ENCODE data around the gene FUT6.

FUT6 gene

DNA sequence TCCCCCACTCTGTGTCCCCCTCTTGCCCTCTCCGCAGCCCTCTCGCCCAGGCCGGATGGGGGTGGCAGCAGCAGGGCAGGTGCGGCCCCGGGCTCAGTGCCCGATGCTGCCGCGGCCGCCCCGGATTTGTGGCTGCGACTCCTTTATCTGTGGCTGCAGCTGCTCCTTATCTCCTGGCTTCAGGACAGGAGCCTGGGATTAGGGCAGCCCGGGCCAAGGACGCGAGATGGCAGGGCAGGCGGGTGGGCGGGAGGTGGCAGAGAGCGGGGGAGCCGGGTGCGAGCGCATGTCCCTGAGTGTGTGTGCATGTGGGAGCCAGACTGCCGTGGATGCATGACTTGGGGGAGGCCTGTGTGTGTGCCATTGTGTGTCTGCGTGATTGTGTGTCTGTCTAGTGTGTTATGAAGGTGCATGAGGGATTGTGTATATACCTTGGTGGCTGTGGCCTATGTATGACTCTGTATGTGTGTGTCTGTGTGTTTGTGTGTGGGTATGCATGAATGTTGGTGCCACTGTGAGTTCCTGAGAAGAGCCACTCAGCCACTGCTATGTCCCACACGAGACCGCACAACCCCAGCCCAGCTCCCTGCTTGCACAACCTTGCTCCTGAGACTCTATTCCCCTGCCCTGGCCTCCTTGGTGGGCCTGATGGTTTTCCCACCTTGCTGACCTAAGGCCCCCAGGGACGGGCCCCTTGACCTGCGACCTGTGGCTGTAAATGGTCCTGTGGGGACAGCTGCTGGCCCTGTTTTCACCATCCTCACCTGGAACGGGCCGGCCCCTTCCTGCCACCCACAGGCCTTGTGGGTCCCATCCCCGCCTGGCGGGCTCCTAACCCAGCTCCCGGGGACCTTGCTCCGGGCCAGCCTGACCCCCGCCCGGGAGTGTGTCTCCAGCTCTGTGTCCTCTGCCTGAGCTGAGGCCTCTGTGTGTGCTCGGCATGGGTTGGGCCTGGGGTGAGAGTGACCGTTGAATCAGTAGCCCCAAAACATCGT, 40.0 kb downstream of the FUT6 start:
- TF ChIP-seq POLR2A (IDR thresholded peaks at IDR 0.05; ENCODE audit: low read length) (no peak), GATA1 (IDR thresholded peaks at IDR 0.05; ENCODE audit: low read depth, low read length) (peak; percentile 96)
- peak; percentile 95 to 97 for DNase-seq

GRCh38 chr19:5798244-5798643, 41.3 kb downstream of the FUT6 start:
- no peak for DNase-seq
- no peak for TF ChIP-seq POLR2A (IDR thresholded peaks at IDR 0.05; ENCODE audit: low read length)
- TF ChIP-seq GATA1 (IDR thresholded peaks at IDR 0.05; ENCODE audit: low read depth, low read length), result no peak

DNA sequence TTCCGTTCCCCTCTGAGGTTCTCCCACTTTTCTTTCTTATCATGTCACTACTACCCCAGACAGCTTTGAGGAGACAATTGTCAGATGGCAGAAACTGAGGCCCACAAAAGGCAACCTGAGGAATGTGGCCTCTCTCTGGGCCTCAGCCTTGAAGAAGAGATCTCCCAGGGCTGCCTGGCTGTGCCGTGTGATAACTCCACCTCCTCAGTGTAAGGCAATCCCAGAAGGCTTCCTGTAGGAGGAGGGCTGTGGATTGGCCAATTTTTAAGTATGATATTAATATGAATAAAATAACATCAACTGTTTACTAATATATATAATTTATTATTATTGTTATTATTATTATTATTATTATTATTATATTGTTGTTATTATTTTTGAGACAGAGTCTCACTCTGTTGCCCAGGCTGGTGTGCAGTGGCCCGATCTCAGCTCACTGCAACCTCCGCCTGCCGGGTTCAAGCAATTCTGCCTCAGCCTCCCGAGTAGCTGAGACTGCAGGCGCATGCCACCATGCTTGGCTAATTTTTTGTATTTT, 44.1 kb downstream of the FUT6 start:
- no peak for DNase-seq
- no peak for TF ChIP-seq POLR2A (IDR thresholded peaks at IDR 0.05; ENCODE audit: low read length)
- TF ChIP-seq GATA1 (IDR thresholded peaks at IDR 0.05; ENCODE audit: low read depth, low read length), result no peak

DNA sequence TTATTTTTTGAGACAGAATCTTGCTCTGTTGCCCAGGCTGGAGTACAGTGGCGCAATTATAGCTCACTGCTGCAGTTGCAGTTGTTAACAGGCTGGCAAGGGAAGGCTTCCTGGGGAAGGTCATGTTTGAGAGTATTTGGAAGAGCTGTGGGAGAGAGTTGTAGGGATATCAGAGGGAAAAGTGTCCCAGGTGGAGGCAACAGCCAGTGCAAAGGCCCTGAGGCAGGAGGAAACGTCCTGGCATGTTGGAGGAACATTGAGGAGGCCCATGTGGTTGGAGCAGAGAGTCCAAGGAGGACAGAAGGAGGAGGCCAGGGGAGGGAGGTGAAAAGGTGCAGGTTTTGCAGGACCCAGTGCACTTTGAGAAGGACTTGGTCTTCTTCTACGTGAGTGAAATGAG, 46.3 kb downstream of the FUT6 start:
- TF ChIP-seq GATA1 (IDR thresholded peaks at IDR 0.05; ENCODE audit: low read depth, low read length) (no peak), POLR2A (IDR thresholded peaks at IDR 0.05; ENCODE audit: low read length) (no peak)
- DNase-seq, result no peak

DNA sequence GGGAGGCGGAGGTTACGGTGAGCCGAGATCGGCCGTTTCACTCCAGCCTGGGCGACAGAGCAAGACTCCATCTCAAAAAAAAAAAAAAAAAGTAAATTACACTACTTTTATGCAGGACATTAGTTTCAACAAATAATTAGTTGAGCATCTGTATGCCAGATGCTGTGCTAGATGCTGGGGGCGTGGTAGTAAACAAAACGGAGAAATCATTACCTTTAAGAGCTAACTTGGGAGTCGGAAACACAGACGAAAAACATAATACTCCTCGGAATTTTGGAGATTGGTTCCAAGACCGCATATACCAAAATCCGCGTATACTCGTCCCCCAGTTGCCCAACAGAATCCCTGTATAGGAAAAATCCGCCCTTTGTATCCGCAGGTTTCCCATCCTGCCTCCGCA, 47.3 kb downstream of the FUT6 start:
- no peak for DNase-seq
- TF ChIP-seq GATA1 (IDR thresholded peaks at IDR 0.05; ENCODE audit: low read depth, low read length), result no peak
- no peak for TF ChIP-seq POLR2A (IDR thresholded peaks at IDR 0.05; ENCODE audit: low read length)

DNA sequence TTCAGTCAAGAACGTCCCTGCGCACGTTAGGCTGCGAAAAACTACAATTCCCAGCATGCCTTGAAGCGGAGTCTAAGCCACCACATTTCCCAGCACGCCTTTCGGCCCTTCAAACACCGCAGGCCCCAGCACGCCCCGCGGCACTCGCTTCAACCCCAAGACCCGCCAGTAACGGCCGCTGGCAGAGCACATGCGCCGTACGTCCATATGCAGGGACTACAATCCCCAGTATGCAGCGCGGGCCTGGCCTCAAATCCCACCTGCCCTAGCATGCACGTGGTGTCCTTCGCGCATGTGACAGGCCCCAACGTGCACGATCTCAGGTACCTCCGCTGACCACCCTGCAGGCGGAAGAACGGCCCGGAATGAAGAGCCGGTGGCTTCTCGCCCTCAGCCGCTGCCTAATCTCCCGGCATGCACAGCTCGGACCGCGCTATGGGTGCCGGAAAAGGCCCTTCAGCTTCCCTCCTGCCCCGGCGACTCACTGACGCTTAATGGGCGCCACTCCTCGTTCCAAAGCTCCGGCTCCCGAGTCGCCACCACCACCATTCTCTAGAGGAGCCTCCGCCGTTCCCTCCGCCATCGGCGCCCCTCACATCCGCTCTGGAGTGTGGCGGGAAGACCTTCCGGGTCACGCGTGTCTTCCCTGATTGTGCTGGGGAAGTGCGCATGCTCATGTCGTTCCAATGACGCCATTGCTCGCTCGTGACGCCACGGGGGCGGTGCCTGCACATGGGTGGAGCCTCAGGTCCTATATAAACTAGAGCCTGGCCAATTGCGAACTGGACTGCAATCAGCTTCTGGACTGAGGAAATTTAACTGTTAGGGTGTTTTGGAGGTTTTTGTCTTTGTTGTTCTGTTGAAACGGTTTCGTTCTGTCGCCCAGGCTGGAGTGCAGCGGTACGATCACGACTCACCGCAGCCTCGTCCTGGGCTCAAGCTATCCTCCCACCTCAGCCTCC, 48.7 kb downstream of the FUT6 start, which contains the start of gene DUS3L:
Gene DUS3L, minus strand, starts transcription at position 605 of the 962 bp plus-strand sequence. Its CDS starts 22 bp downstream, at position 583.
- TF ChIP-seq GATA1 (IDR thresholded peaks at IDR 0.05; ENCODE audit: low read depth, low read length), result no peak
- peak; percentile 93 for TF ChIP-seq POLR2A (IDR thresholded peaks at IDR 0.05; ENCODE audit: low read length)
- DNase-seq, result peak; percentile 99

DNA sequence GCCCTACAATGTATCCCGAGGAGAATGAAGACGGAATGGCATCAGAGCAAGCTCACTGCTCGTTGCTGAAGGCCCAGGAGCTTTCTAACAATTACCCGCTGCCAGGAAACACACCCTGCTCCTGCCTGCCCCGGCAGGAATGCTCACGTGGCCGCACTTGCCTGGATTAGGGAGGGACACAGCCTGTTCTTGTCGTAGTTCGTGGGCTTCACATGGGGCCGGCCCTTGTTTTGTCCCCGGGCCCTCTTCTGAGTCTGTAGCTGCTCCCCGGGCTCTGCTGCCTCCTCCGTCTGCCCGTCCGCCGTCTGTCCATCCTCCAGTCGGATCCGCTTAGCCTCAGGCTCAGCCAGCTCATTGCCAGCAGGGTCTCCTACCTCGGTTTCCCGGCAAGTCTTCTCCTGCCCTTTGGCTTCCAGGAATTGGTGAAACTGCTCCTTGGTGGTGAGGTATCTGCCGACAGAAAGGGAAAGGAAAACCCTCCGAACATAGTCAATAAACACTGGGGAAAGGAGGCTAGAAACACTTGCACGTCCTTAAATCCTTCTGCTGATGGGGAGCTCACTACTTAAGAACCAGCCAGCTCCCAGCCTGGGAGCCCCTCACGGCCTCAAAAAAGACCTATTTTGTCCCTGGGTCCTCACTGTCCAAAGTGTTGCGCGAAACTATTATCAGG, 49.5 kb downstream of the FUT6 start:
- TF ChIP-seq GATA1 (IDR thresholded peaks at IDR 0.05; ENCODE audit: low read depth, low read length), result no peak
- no peak for TF ChIP-seq POLR2A (IDR thresholded peaks at IDR 0.05; ENCODE audit: low read length)

DNA sequence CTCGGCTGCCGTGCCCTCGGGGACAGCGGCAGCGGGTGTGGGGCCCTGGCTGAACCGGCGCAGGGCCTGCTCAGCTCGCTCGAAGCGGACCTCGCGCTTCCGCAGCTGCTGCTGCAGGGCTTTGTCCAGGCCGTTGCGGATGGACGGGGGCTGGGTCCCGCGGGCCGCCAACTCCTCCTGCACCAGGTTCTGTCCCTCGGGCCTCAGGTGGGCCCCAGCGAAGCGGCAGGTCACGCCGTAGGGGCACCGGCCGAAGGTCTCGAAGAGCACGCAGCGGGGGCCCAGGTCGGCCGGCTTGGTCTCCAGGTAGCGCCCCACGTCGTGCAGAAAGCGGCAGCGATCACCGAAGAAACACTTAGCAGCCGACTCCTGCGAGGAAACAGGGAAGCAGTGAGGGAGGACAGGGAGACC, 50.1 kb downstream of the FUT6 start:
- DNase-seq, result no peak
- no peak for TF ChIP-seq POLR2A (IDR thresholded peaks at IDR 0.05; ENCODE audit: low read length)
- no peak for TF ChIP-seq GATA1 (IDR thresholded peaks at IDR 0.05; ENCODE audit: low read depth, low read length)

More for the DNA sequence above, 49.5 kb downstream of the FUT6 start:
- DNase-seq, result no peak

- no peak for DNase-seq
- TF ChIP-seq GATA1 (IDR thresholded peaks at IDR 0.05; ENCODE audit: low read depth, low read length) (no peak), POLR2A (IDR thresholded peaks at IDR 0.05; ENCODE audit: low read length) (no peak)
Observed at GRCh38 chr19:5788422-5788821, 51.1 kb downstream of the FUT6 start.

DNA sequence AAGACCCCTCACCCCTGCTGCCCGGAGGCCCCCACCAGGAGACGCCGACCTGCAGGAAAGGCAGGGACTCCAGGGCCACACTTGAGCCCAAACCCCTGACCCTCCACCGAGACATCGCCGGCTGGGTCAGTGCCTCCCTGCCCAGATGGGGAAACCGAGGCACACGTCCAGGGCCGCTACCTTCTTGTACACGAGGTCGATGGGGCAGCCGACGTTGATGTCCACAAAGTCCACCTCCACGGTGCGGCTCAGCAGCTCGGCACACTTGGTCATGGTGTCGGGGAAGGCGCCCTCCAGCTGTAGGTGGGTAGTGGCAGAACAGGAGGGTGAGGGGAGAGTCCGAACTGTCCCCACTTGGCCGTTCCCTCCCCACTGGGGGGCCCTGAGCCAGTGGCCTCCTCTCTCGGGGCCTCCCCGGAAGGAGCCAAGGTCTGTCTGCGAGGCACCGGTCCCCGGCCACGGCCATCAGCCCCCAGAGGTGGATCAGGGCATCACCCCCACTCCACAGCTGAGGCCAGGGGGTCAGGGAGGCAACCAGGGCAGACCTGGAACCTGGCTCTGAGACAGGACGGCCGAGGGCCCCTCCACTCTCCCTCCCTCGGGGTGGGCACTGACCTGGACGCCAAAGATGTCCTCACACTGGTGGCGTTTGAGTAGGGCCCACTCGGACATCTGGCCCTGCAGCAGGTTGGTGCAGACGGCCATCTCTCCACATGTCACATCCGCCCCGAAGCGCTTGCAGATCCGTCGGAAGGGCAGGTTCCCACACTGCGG, 51.9 kb downstream of the FUT6 start:
- TF ChIP-seq GATA1 (IDR thresholded peaks at IDR 0.05; ENCODE audit: low read depth, low read length), result no peak
- TF ChIP-seq POLR2A (IDR thresholded peaks at IDR 0.05; ENCODE audit: low read length), result no peak
- no peak for DNase-seq

- DNase-seq, result no peak
- TF ChIP-seq GATA1 (IDR thresholded peaks at IDR 0.05; ENCODE audit: low read depth, low read length) (no peak), POLR2A (IDR thresholded peaks at IDR 0.05; ENCODE audit: low read length) (no peak)
Observed at GRCh38 chr19:5786593-5787408, 52.7 kb downstream of the FUT6 start.

DNA sequence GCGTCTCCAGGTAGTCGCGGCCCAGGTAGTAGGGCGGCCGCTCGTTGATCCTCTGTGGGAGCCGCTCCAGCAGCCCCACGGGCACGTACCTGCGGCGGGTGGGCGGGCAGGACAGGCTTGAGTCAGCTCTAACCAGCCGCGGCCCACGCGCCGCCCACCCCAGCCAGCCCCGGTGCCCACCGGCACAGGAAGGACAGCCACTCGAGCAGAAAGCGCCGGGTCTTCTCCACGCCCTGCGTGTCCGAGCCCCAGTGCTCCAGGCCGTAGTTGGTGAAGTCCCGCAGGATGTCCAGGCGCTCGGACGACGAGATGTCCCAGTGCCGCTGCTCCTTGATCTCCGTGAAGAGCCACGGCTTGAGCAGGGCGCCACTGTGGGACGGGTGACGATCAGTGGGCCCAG, 54.1 kb downstream of the FUT6 start:
- no peak for DNase-seq
- TF ChIP-seq POLR2A (IDR thresholded peaks at IDR 0.05; ENCODE audit: low read length), result no peak
- no peak for TF ChIP-seq GATA1 (IDR thresholded peaks at IDR 0.05; ENCODE audit: low read depth, low read length)
